GM12878 (cell line): ENCODE data around the gene OR2H2.

ENCODE experiments used
- FOS ChIP-seq: IDR thresholded peaks from 3 replicates; pipeline ENCODE4 v1.6.1; 2011; ENCODE audit warnings: borderline replicate concordance; ENCODE audit not compliant: insufficient read length; ENCODE audit errors: extremely low read depth
- MYC ChIP-seq: IDR thresholded peaks from 2 replicates; pipeline ENCODE4 v1.6.1; 2011; ENCODE audit warnings: mild to moderate bottlenecking, low read length, moderate library complexity, inconsistent platforms; ENCODE audit not compliant: insufficient read depth, insufficient replicate concordance, insufficient read length, severe bottlenecking
- RBBP5 ChIP-seq: fragments of 200-600 bp; sonication (generic); conservative IDR thresholded peaks from 2 replicates; pipeline ENCODE4 v1.6.1; 2016
- TAF1 ChIP-seq: IDR thresholded peaks from 2 replicates; pipeline ENCODE4 v1.6.1; 2011; ENCODE audit warnings: mild to moderate bottlenecking, low read depth, low read length, borderline replicate concordance
- TF ChIP-seq, protein P1 (sequence below): IDR thresholded peaks from 2 replicates; pipeline ENCODE4 v1.6.1; 2011; ENCODE audit warnings: low read depth, low read length, improper control_type of control experiment, borderline replicate concordance

DNA sequence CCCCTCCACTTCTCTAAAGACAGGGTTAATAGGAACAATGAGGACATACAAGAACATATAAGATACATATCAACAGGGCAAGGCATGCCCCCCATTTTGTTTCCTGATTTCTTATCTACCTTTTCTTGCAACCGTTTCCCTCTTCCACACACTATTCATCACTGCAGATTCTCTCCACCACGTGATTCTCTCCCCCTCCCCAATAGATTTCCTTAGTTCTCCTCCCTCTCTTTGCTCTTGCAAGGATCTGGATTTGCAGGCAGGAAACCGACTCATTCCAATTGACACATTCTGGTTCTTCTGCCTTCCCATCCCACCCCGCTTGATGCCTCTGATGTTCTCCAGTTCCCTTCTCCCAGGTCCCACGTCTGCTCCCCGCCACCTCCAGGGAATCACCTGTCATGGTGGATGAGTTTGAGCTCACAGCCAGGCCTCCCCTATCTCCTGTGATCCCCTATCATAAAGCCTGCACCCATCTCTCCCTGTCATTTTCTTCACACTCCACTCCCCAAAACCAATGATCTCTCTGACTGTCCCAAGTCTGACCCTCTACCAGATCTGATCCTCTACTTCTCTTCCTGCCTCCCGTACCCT lies 40.5 kb downstream of the OR2H2 start:
- TF ChIP-seq FOS (no peak), TAF1 (no peak), MYC (no peak), RBBP5 (no peak)
- TF ChIP-seq, protein P1, sequence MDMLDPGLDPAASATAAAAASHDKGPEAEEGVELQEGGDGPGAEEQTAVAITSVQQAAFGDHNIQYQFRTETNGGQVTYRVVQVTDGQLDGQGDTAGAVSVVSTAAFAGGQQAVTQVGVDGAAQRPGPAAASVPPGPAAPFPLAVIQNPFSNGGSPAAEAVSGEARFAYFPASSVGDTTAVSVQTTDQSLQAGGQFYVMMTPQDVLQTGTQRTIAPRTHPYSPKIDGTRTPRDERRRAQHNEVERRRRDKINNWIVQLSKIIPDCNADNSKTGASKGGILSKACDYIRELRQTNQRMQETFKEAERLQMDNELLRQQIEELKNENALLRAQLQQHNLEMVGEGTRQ, result no peak
